Thoracic aorta (tissue), 2 donors: ENCODE data around the gene ZBTB7C. TPM values are rescaled to one million over a fixed set of nuclear protein-coding genes. Genes with fewer than 3 reads are reported as not detected.
A peak's percentile ranks its signal among the peaks of the same experiment; 100 is the strongest.

ENCODE experiments used
- ATAC-seq: fragments of 150-250 bp; one replicate; pipeline ENCODE4 v1.8.0; 2017; ENCODE audit warnings: low read depth; ENCODE audit not compliant: insufficient number of reproducible peaks, low FRiP score
- DNase-seq: peaks from one replicate; pipeline ENCODE4 v3.0.0-alpha.2; 2020; ENCODE audit warnings: low spot score
- H3K27ac ChIP-seq, 2 donors: fragments of 200-600 bp; sonication (generic); 1 replicate in 1 of 2; 2 replicates in 1 of 2; pipeline ENCODE4 v1.5.1; 2016; ENCODE audit warnings: mild to moderate bottlenecking in 2 of 2, moderate library complexity in 2 of 2
- H3K27me3 ChIP-seq: fragments of 200-600 bp; sonication (generic); replicated peaks from 2 replicates; pipeline ENCODE4 v1.6.0; 2016; ENCODE audit warnings: mild to moderate bottlenecking; ENCODE audit not compliant: insufficient read depth
- H3K36me3 ChIP-seq: fragments of 200-600 bp; sonication (generic); one replicate; pipeline ENCODE4 v1.5.1; 2016
- H3K4me1 ChIP-seq, 2 donors: fragments of 200-600 bp; sonication (generic); 1 replicate in 1 of 2; 2 replicates in 1 of 2; pipeline versions ENCODE4 v1.5.1 to v1.6.0; 2016; ENCODE audit warnings: low read depth in 2 of 2, mild to moderate bottlenecking in 1 of 2; ENCODE audit not compliant: control insufficient read depth in 1 of 2
- H3K4me3 ChIP-seq: fragments of 200-600 bp; sonication (generic); 2 replicates; pipeline ENCODE4 v1.5.1; 2016; ENCODE audit warnings: mild to moderate bottlenecking
- H3K9me3 ChIP-seq: fragments of 200-600 bp; sonication (generic); 2 replicates; pipeline ENCODE4 v1.5.1; 2016
- total RNA-seq, 2 donors: library from RNA; depleted of rRNA; stranded (reverse); fragments of >200 nt; gene quantifications; one replicate each; pipeline versions ENCODE4 v1.1.0 to v1.2.3, GENCODE V29; 2016
- TF ChIP-seq, protein P1 (sequence below): fragments of 200-600 bp; sonication (generic); IDR thresholded peaks from one replicate; pipeline ENCODE4 v1.5.1; 2019; ENCODE audit warnings: antibody characterized with exemption

Gene ZBTB7C
- total RNA-seq, 2 donors from 2014 or later = 9.6 to 10.9 TPM

DNA sequence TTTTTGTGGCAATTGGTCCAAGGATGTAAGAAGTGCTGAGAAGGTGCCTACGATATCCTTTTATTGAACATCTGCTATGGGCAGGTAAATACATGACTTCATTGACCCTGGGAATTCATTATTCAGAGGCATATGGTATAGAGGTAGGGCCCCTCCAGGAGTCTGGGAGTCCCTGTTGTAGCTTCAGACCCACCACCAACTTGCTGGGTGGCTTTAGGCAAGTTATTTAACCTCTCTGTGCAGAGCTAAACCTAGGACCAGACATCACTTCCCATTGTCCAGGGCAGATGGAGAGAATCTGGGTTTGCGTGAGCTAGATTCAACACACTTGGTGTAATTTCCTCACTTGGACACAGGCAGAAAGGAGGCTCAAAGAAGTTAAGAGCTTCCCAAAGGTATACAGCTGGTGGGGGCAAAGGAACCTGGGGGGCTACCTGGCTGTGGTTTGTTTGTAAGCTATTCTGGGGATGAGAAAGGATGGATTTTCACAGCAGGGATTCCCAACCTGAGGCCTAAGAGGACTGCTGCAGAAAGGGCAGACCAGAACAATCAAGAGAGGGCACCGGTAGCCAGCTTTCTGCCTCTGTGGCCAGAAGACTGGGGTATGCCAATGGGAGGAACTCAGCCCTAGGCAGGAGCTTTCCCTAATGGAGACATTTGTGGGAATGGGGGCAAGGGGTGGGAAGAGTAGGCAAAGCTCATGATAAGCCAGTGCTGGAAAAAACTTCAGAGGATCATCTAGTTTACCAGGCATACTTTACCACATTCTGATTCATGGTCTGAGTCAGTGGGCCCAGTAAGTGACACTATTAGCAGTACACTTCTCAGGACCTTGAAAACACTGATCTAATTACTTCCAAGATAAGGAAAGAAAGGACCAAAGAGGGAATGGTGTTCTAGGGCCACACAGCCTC lies 376.1 kb downstream of the ZBTB7C start:
- ATAC-seq = no peak

DNA sequence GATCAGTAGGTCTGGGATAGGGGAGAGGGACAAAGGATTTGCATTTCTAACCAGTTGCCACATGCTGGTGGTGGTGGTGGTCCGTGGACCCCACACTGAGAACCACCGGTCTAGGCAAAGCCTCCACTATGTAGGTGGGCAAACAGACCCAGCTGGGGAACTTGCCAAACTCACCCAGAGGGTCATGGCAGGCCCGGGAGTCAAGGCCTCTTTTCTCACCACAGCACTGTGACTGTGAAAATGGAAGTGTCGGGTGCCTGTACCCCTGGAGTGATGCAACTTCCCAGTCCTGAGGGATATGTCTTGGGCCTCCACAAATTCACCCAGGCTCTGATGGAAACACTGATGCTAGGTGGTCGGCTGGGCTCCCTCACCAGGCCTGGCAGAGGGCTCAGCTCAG lies 377.5 kb downstream of the ZBTB7C start:
- Histone ChIP-seq H3K4me3 (no peak overlapping the region), H3K36me3 (no peaks in the 10 kb centered on the region), H3K27ac (no peak overlapping the region), H3K9me3 (no peaks in the 10 kb centered on the region), H3K27me3 (no peaks in the 10 kb centered on the region), H3K4me1 (peaks cover 6 to 34% of the 10 kb centered on the region in 2 donors)
- no peak for ATAC-seq
- no peak for DNase-seq
- TF ChIP-seq, protein P1, sequence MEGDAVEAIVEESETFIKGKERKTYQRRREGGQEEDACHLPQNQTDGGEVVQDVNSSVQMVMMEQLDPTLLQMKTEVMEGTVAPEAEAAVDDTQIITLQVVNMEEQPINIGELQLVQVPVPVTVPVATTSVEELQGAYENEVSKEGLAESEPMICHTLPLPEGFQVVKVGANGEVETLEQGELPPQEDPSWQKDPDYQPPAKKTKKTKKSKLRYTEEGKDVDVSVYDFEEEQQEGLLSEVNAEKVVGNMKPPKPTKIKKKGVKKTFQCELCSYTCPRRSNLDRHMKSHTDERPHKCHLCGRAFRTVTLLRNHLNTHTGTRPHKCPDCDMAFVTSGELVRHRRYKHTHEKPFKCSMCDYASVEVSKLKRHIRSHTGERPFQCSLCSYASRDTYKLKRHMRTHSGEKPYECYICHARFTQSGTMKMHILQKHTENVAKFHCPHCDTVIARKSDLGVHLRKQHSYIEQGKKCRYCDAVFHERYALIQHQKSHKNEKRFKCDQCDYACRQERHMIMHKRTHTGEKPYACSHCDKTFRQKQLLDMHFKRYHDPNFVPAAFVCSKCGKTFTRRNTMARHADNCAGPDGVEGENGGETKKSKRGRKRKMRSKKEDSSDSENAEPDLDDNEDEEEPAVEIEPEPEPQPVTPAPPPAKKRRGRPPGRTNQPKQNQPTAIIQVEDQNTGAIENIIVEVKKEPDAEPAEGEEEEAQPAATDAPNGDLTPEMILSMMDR = no peak

More for the DNA sequence above, 376.1 kb downstream of the ZBTB7C start:
- DNase-seq = no peak
- Histone ChIP-seq H3K9me3 (no peaks in the 10 kb centered on the region), H3K36me3 (no peaks in the 10 kb centered on the region), H3K27ac (peak overlapping the region in 1 of 2 donors; percentile 36), H3K27me3 (no peaks in the 10 kb centered on the region), H3K4me1 (peaks cover 0 to 19% of the 10 kb centered on the region in 2 donors), H3K4me3 (no peak overlapping the region)
- TF ChIP-seq, protein P1 = no peak

DNA sequence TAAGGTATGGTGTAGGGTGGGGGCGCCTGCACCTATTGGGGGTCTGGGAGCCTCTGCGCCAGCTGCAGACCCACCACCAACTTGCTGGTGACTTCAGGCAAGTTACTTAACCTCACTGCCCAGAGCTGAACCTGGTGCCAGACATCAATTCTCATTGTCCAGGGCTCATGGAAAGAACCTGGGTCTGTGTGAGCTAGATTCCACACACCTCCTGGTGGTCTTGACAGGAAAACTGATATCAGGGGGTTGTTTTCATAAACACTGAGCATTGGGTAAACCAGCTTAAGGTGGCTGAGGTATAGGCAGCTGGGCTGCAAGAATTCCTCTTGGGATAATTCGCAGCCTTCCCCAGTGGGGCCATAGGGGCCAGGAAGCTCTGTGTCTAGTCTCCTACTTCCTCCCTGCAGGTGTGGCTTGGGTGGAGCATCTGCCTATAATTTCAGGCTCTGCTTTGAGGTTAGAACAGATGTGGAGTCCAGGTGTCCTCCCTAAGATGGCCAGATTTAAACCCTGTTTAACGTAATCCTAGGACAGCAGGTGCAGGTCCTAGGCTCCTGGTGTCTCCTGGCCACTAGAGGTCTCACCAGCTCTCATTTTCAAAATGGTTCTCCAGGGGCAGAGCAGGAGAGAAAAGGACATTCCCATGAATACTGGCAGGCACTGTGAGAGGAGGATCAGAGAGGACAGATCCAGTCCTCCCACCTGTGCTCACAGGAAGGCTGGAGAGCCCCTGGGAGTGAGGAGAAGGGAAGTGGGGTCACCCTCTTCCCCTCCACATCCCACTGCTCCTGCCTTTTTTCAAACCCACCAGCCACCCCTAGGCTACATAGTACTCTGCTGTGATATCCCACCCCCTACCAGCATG lies 378.3 kb downstream of the ZBTB7C start:
- ATAC-seq (peak; percentile 77), DNase-seq (no peak)
- H3K36me3 ChIP-seq = no peaks in the 10 kb centered on the region
- peaks cover 6 to 36% of the 10 kb centered on the region in 2 donors for H3K4me1 ChIP-seq
- no peaks in the 10 kb centered on the region for H3K27me3 ChIP-seq
- H3K4me3 ChIP-seq = no peak overlapping the region
- no peaks in the 10 kb centered on the region for H3K9me3 ChIP-seq
- no peak overlapping the region for H3K27ac ChIP-seq
- TF ChIP-seq, protein P1 = peak; percentile 65

DNA sequence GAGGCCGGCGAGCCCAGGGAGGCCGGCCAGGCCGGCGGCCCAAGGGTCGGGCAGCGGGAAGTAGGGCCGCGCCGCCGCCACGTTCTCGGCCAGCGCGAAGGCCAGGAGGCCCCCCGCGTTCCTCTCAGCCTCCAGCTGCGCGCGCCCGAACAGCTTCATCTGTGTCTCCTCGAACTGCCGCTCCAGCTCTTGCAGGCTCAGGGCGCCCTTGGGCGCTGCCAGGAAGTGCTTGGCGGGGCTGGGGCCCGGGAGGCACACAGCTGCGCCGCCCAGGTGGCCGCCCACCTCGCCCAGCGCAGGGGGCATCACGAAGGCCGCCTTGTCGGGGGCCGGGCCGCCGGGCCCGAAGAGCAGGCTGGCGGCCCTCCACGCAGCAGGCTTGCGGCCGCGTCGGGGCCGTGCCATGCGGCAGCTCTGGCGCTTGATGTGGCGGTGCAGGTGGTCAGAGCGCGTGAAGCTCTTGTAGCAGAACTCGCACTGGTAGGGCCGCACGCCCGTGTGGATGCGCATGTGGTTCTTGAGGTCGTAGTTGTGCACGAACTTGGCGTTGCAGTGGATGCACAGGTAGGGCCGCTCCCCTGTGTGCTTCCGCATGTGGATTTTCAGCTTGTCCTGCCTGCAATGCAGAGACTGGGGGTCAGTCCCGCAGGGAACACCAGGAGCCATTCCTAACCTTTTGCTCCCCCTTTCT lies 379.7 kb downstream of the ZBTB7C start:
- peaks cover 6 to 34% of the 10 kb centered on the region in 2 donors for H3K4me1 ChIP-seq
- H3K4me3 ChIP-seq = no peak overlapping the region
- H3K9me3 ChIP-seq = no peaks in the 10 kb centered on the region
- ATAC-seq = no peak
- no peaks in the 10 kb centered on the region for H3K27me3 ChIP-seq
- TF ChIP-seq, protein P1 = no peak
- no peaks in the 10 kb centered on the region for H3K36me3 ChIP-seq
- no peak for DNase-seq
- H3K27ac ChIP-seq = no peak overlapping the region
